K562 (cell line): ENCODE data around the gene ASRGL1. TPM values are rescaled to one million over a fixed set of nuclear protein-coding genes. Genes with fewer than 3 reads are reported as not detected.

Experiments used
- BHLHE40 ChIP-seq: IDR thresholded peaks from 2 replicates; pipeline ENCODE4 v1.6.1; 2011; ENCODE audit warnings: low read length, improper control_type of control experiment
- CBX3 ChIP-seq, 2 experiments: IDR thresholded peaks; 1 replicate in 1 of 2; 2 replicates in 1 of 2; pipeline ENCODE4 v1.6.1; 2012; ENCODE audit warnings: inconsistent platforms in 2 of 2, low read length in 2 of 2, borderline replicate concordance in 1 of 2, control low read depth in 1 of 2
- HNRNPL ChIP-seq: fragments of 200-400 bp; formaldehyde crosslinking; IDR thresholded peaks from 2 replicates; pipeline ENCODE4 v1.6.1; 2017; ENCODE audit warnings: low read depth, mild to moderate bottlenecking, low read length
- IFI16 ChIP-seq: fragments of 250-450 bp; sonication (Bioruptor Pico); IDR thresholded peaks from 2 replicates; pipeline ENCODE4 v2.1.2; 2022; ENCODE audit warnings: mild to moderate bottlenecking, inconsistent platforms
- MTA3 ChIP-seq: fragments of 450-650 bp; formaldehyde crosslinking; IDR thresholded peaks from 2 replicates; pipeline ENCODE4 v1.6.1; 2017; ENCODE audit warnings: mild to moderate bottlenecking, borderline replicate concordance
- NR1H2 ChIP-seq: sonication (generic); formaldehyde crosslinking; IDR thresholded peaks from 2 replicates; pipeline ENCODE4 v1.4.0; 2020; ENCODE audit warnings: mild to moderate bottlenecking, missing genetic modification reagents
- ZBTB34 ChIP-seq: fragments of 250-450 bp; sonication (Bioruptor Pico); IDR thresholded peaks from 2 replicates; pipeline ENCODE4 v1.8.0; 2021; ENCODE audit warnings: mild to moderate bottlenecking, moderate library complexity
- polyA plus RNA-seq, 8 experiments: library from polyadenylated mRNA; depleted of rRNA in 4 of 8; stranded (reverse) in 5 of 8; unstranded in 3 of 8; fragments of >200 nt; fragmentation: Nextera tagmentation in 2 of 8; fragmentation: Illumina TruSeq in 1 of 8; extraction: Ambion mirVana in 2 of 8; extraction: Trizol in 1 of 8; gene quantifications; 2 replicates each; pipeline versions ENCODE4 v1.2.1 to v1.2.3, GENCODE V29; 2011 to 2014; ENCODE audit warnings: inconsistent platforms in 1 of 8, missing spikeins in 1 of 8
- total RNA-seq, 7 experiments: library from RNA; depleted of rRNA in 6 of 7; stranded (reverse); fragments of >200 nt in 6 of 7; fragmentation: Illumina TruSeq in 2 of 7; extraction: Trizol in 2 of 7; gene quantifications; 2 replicates each; pipeline versions ENCODE4 v1.2.1 to v1.2.3, GENCODE V29; 2011 to 2021; ENCODE audit warnings: low replicate concordance in 1 of 7
- TF ChIP-seq, protein P1 (sequence below), 3 experiments: fragments of 200-800 bp in 1 of 3; fragments of 250-450 bp in 1 of 3; fragments of 450-650 bp in 1 of 3; sonication (Bioruptor Pico) in 1 of 3; sonication (Bioruptor generic) in 1 of 3; formaldehyde crosslinking in 1 of 3; IDR thresholded peaks; 2 replicates each; pipeline versions ENCODE4 v1.6.1 to v1.8.0; 2016 to 2022; ENCODE audit warnings: mild to moderate bottlenecking in 2 of 3, missing genetic modification characterization in 2 of 3, missing compliant biosample characterization in 1 of 3, moderate library complexity in 1 of 3

ASRGL1 gene
- total and polyA plus RNA-seq, 9 of the 15 experiments (the other 6 are each of a cell fraction or from before 2014, with no cell fraction given): 3.1 to 23.0 (median 11.2) TPM

DNA sequence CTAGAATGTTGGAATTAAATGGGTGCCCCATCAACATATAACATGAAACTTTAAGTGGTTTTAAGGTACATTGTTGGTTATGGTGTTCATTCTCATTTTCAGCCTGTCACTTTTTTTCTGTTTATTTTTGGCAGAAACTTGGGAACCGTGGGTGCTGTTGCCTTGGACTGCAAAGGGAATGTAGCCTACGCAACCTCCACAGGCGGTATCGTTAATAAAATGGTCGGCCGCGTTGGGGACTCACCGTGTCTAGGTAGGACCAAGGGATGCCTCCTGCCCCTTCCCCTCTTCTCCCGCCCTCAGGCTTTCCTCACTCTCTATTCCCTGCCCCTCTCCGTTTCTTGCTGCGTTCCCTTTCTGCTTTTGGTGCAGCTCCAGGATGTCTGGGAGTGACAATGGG, 51.8 kb downstream of the ASRGL1 start (continued):
- TF ChIP-seq ZBTB34 (CRISPR knock-in tag): no peak
- TF ChIP-seq, protein P1, sequence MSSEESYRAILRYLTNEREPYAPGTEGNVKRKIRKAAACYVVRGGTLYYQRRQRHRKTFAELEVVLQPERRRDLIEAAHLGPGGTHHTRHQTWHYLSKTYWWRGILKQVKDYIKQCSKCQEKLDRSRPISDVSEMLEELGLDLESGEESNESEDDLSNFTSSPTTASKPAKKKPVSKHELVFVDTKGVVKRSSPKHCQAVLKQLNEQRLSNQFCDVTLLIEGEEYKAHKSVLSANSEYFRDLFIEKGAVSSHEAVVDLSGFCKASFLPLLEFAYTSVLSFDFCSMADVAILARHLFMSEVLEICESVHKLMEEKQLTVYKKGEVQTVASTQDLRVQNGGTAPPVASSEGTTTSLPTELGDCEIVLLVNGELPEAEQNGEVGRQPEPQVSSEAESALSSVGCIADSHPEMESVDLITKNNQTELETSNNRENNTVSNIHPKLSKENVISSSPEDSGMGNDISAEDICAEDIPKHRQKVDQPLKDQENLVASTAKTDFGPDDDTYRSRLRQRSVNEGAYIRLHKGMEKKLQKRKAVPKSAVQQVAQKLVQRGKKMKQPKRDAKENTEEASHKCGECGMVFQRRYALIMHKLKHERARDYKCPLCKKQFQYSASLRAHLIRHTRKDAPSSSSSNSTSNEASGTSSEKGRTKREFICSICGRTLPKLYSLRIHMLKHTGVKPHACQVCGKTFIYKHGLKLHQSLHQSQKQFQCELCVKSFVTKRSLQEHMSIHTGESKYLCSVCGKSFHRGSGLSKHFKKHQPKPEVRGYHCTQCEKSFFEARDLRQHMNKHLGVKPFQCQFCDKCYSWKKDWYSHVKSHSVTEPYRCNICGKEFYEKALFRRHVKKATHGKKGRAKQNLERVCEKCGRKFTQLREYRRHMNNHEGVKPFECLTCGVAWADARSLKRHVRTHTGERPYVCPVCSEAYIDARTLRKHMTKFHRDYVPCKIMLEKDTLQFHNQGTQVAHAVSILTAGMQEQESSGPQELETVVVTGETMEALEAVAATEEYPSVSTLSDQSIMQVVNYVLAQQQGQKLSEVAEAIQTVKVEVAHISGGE (CRISPR knock-in tag; IDR thresholded peaks at IDR 0.05): no peak
- no peak for TF ChIP-seq BHLHE40
- no peak for TF ChIP-seq CBX3 (IDR thresholded peaks at IDR 0.05; ENCODE audit: borderline replicate concordance in 1 of 2, low read length in 2 of 2)
- TF ChIP-seq HNRNPL: no peak
- no peak for TF ChIP-seq NR1H2 (CRISPR knock-in tag)
- TF ChIP-seq IFI16 (CRISPR knock-in tag): no peak
- no peak for TF ChIP-seq MTA3
